ENCODE measurements around the gene EIF4E. TPM values are rescaled to one million over a fixed set of nuclear protein-coding genes. Genes with fewer than 3 reads are reported as not detected.
A peak's percentile ranks its signal among the peaks of the same experiment; 100 is the strongest.

The EIF4E gene, protein sequence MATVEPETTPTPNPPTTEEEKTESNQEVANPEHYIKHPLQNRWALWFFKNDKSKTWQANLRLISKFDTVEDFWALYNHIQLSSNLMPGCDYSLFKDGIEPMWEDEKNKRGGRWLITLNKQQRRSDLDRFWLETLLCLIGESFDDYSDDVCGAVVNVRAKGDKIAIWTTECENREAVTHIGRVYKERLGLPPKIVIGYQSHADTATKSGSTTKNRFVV
- total RNA-seq (10 to 100 TPM; 47.7 to 71.2 (median 60.5) TPM), polyA plus RNA-seq (10 to 100 TPM; 37.1 to 94.7 (median 88.4) TPM)
- long read RNA-seq, donor 1, full-length matches to known transcripts: 26 of 29 reads
- long read RNA-seq, donor 1, partial matches to known transcripts: 1 of 29 reads
- long read RNA-seq, donor 1, other reads (novel, unspliced or antisense): 2 of 29 reads
- long read RNA-seq, donor 2, full-length matches to known transcripts: 47 of 56 reads
- long read RNA-seq, donor 2, partial matches to known transcripts: 3 of 56 reads
- long read RNA-seq, donor 2, other reads (novel, unspliced or antisense): 6 of 56 reads

DNA sequence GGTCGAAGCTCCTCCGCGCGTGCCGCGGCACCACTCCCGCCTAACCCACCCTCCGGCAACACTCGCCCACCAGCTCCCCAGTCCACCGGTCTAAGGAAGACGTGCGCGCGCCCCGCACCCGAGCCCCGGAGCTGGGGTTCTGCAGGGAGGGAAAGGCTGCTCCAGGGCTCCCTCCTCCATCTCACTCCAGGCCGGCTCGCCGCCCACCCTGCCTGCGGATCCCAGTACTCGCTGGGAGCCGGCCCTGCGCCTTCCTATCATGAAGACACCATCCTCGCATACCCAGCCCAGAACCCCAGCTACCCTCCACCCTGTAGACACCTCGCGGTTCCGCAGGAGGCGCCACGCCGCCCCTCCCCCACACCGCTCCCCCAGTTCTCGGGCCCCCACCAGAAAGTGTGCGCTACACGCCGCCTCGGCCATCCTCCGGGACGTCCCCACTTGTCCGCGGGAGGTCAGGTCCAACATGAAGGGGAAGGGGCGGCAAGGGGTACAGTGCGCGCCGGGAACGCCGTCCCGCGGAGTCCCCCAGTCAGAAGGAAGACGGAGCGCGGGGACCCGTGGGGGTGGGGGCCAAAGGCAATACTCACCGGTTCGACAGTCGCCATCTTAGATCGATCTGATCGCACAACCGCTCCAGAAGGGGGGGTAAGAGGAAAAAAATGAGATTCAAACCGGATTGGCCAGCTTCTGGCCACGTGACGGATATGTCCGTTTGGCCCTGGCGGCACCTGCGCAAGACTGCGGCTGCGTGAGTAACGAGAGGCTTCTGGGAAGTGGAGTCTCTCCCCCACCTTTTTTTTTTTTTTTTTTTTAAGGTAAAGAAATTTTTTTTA lies at the start of gene EIF4E:
TSS of gene EIF4E (minus strand) at position 629 of the 836 bp plus-strand sequence. CDS start at position 608, 21 bp downstream.
- Histone ChIP-seq H3K9me3 (no peaks in the 10 kb centered on the region), H3K4me3 (peak within 1 kb of the TSS; percentile 96), H3K4me1 (peaks cover 40% of the 10 kb centered on the region), H3K27ac (peak within 1 kb of the TSS; percentile 95), H3K36me3 (ENCODE audit: insufficient read depth in 1 of 2, low read depth in 1 of 2) (peaks cover 4 to 9% of the 10 kb centered on the region in 2 donors), H3K27me3 (ENCODE audit: insufficient read depth in 3 of 3, low read length in 2 of 3) (no peaks in the 10 kb centered on the region)
- ATAC-seq: peak; percentile 90 to 92 (median 90)
- intact Hi-C loops (cut with DNase I): loop anchor here in 1 of 2 donors (10.0 kb wide), 1 partner anchor 664 kb away; the partner anchor contains the start of gene RAP1GDS1
- DNase-seq: peak; percentile 97 to 99
- TF ChIP-seq, protein P1, sequence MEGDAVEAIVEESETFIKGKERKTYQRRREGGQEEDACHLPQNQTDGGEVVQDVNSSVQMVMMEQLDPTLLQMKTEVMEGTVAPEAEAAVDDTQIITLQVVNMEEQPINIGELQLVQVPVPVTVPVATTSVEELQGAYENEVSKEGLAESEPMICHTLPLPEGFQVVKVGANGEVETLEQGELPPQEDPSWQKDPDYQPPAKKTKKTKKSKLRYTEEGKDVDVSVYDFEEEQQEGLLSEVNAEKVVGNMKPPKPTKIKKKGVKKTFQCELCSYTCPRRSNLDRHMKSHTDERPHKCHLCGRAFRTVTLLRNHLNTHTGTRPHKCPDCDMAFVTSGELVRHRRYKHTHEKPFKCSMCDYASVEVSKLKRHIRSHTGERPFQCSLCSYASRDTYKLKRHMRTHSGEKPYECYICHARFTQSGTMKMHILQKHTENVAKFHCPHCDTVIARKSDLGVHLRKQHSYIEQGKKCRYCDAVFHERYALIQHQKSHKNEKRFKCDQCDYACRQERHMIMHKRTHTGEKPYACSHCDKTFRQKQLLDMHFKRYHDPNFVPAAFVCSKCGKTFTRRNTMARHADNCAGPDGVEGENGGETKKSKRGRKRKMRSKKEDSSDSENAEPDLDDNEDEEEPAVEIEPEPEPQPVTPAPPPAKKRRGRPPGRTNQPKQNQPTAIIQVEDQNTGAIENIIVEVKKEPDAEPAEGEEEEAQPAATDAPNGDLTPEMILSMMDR (IDR thresholded peaks at IDR 0.05): no peak
- WGBS, 3 donors: 0 to 1% (median 0%) methylated on average over 64 to 68 of the region's 68 CpGs

DNA sequence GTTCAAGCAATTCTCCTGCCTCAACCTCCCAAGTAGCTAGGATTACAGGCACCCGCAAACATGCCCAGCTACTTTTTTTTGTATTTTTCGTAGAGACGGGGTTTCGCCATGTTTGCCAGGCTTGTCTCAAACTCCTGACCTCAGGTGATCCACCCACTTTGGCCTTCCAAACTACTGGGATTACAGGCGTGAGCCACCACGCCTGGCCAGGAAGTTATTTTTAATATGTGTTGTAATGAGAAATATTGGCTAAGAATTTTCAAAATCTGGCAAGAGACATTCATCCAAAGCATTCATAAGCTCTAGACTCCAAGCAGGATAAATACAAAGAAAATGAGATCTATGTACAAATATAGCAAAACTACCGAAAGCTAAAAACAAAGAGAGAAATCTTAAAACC lies 48.6 kb upstream of the EIF4E start:
- intact Hi-C loops (cut with DNase I): no loop called here
- Histone ChIP-seq H3K27me3 (ENCODE audit: insufficient read depth in 3 of 3, low read length in 2 of 3) (no peaks in the 10 kb centered on the region), H3K4me1 (no peaks in the 10 kb centered on the region), H3K27ac (no peak overlapping the region), H3K9me3 (no peaks in the 10 kb centered on the region), H3K36me3 (ENCODE audit: insufficient read depth in 1 of 2, low read depth in 1 of 2) (no peaks in the 10 kb centered on the region), H3K4me3 (no peak overlapping the region)
- WGBS, 3 donors: 54 to 64% (median 63%) methylated on average over 7 of the region's 7 CpGs
- TF ChIP-seq, protein P1 (IDR thresholded peaks at IDR 0.05): no peak
- no peak for ATAC-seq
- DNase-seq: no peak

DNA sequence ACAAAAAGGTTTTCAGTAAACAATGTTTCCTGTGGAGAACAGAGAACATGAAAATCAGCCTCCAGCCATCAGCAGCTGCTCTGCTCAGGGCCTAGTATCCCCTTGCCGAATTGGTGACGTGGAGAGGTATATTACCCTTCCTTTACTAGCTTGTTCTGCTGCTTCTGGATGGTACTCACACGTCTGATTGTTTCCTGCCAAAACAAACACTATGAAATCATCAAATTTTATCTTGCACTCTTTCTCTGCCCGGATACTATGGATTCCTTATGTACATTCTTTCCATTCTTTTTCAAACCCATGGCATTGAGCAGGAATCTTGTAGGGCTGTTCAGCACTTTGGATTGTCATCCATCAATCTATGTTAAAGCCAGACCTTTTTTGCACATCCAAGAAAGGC lies 47.8 kb upstream of the EIF4E start:
- H3K36me3 ChIP-seq (ENCODE audit: insufficient read depth in 1 of 2, low read depth in 1 of 2): no peaks in the 10 kb centered on the region
- no peak overlapping the region for H3K4me3 ChIP-seq
- WGBS, 3 donors: 57 to 65% (median 58%) methylated on average over 4 of the region's 4 CpGs
- H3K9me3 ChIP-seq: no peaks in the 10 kb centered on the region
- no peaks in the 10 kb centered on the region for H3K27me3 ChIP-seq (ENCODE audit: insufficient read depth in 3 of 3, low read length in 2 of 3)
- DNase-seq: no peak
- TF ChIP-seq, protein P1 (IDR thresholded peaks at IDR 0.05): no peak
- no peak for ATAC-seq
- no peak overlapping the region for H3K27ac ChIP-seq
- no peaks in the 10 kb centered on the region for H3K4me1 ChIP-seq
- intact Hi-C loops (cut with DNase I): no loop called here

DNA sequence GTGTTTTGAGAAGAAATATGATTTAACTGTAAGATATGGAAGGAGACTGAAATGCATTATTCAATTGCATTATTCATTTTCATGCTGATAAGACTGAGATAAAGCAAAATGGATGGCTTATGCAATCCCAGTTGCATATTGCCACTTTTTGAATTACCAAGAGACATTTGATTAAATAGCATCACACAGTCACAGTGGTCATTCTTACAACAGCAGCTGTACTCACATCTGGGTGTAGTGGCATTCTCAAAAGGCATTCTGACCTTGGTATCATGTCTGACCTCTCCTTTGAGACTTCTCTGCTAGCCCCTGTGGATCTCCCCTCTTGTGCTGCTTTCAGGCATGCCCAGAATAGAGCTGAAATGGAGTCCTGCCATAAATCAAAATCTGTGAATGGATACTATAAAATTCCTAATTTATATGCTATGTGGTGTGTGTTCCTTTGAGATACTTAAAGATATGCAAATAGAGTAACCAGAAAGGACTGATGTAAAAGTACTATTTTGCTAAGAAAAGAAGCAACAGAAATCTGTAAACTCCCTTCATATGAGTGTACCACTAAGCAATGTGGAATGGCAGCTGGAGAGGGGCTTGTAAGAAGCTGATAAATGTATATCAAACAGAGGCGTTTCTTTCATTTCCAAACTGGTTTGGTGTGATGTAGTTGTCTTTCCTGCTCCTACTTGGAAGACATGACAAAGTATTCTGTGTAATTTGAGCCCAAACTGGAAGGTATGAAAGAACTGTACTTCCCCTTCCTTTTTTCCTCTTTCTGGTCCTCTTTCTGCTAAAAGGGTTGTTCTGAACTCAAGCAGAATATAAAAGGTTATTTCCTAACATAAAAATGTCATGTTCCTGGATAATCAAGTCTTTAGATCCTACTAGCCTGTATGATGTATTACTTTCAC lies 41.2 kb upstream of the EIF4E start:
- TF ChIP-seq, protein P1 (IDR thresholded peaks at IDR 0.05): no peak
- DNase-seq (no peak), ATAC-seq (no peak)
- no peaks in the 10 kb centered on the region for H3K4me1 ChIP-seq
- H3K36me3 ChIP-seq (ENCODE audit: insufficient read depth in 1 of 2, low read depth in 1 of 2): no peaks in the 10 kb centered on the region
- H3K27me3 ChIP-seq (ENCODE audit: insufficient read depth in 3 of 3, low read length in 2 of 3): no peaks in the 10 kb centered on the region
- no peaks in the 10 kb centered on the region for H3K9me3 ChIP-seq
- 23 to 37% (median 30%) methylated on average over 1 of the region's 1 CpG for WGBS, 3 donors
- no peak overlapping the region for H3K4me3 ChIP-seq
- no peak overlapping the region for H3K27ac ChIP-seq
- intact Hi-C loops (cut with DNase I): no loop called here

Measured in psoas muscle (tissue), 8 donors.